ENCODE data around the gene ASPRV1. TPM values are rescaled to one million over a fixed set of nuclear protein-coding genes. Genes with fewer than 3 reads are reported as not detected.

The ASPRV1 gene
- total RNA-seq, 1 donor from 2014 or later: 4.3 TPM

DNA sequence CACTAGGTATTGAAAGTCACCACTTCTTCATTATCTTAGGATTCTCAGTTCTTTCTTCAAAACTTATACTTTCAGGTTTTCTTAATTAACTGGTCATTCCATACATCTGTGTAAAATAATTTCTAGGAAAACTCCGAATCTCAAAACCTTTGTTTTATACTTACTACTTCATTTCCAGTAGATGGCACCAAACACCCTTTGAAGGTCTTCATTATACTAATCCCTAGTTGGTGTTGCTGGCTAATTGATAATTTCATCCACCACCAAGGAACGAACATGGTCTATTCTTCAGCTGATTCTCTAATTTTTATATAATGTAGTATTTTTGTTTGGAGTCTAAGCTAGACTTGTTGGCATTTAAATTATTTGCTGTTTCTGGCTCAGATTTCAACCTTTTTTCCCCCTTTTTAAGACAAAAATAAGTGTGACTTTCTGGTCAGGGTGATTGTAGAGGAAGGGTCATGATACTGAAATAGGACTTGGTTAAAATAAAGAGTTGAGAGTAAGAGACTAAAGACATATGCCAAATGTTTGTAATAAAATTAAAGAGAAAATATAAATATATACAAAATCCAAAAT is 49.4 kb downstream of the ASPRV1 start:
- DNase-seq (ENCODE audit: low spot score in 2 of 2): no peak
- TF ChIP-seq, protein P1, sequence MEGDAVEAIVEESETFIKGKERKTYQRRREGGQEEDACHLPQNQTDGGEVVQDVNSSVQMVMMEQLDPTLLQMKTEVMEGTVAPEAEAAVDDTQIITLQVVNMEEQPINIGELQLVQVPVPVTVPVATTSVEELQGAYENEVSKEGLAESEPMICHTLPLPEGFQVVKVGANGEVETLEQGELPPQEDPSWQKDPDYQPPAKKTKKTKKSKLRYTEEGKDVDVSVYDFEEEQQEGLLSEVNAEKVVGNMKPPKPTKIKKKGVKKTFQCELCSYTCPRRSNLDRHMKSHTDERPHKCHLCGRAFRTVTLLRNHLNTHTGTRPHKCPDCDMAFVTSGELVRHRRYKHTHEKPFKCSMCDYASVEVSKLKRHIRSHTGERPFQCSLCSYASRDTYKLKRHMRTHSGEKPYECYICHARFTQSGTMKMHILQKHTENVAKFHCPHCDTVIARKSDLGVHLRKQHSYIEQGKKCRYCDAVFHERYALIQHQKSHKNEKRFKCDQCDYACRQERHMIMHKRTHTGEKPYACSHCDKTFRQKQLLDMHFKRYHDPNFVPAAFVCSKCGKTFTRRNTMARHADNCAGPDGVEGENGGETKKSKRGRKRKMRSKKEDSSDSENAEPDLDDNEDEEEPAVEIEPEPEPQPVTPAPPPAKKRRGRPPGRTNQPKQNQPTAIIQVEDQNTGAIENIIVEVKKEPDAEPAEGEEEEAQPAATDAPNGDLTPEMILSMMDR (IDR thresholded peaks at IDR 0.05): peak in 2 of 3 experiments; percentile 42 to 72

More for the DNA sequence above, 49.4 kb downstream of the ASPRV1 start:
- H3K9me3 ChIP-seq: no peaks in the 10 kb centered on the region
- H3K36me3 ChIP-seq: peaks cover 18 to 35% of the 10 kb centered on the region in 2 donors
- peaks cover 0 to 7% of the 10 kb centered on the region in 2 donors for H3K4me1 ChIP-seq
- no peak overlapping the region for H3K4me3 ChIP-seq
- H3K27ac ChIP-seq: peak overlapping the region in 1 of 2 donors; percentile 17
- intact Hi-C loops (cut with DNase I): loop anchor here (10.0 kb wide), 1 partner anchor 1313 kb away; the partner anchor contains the start of gene PAIP2B
- no peaks in the 10 kb centered on the region for H3K27me3 ChIP-seq

Other genes with a start within 250 kb of the ASPRV1 start
- 29.1 TPM for gene ANXA4, start 219.5 kb downstream of the ASPRV1 start, total RNA-seq
- gene GMCL1, start 132.0 kb downstream of the ASPRV1 start, total RNA-seq: 10.4 TPM
- 157 TPM for gene SNRNP27, start 67.7 kb downstream of the ASPRV1 start, total RNA-seq
- 4.6 TPM for gene MXD1, start 46.5 kb downstream of the ASPRV1 start, total RNA-seq
- 227 TPM for gene PCBP1, start 125.8 kb upstream of the ASPRV1 start, total RNA-seq
- 9.5 TPM for gene C2orf42, start 229.4 kb upstream of the ASPRV1 start, total RNA-seq

Measured in ascending aorta (tissue), 2 donors.